ENCODE results near the gene ATRN.
"Not testable (repeated sequence)": the region's sequence is repeated elsewhere in the genome, so short reads cannot be mapped to it uniquely, and the experiment has no call there.

ATRN gene

GRCh38 chr20:3471397-3472021 lies 691 bp downstream of the ATRN start:
- DNase-seq = no peak

- no peak for DNase-seq
These were observed 1.3 kb downstream of the ATRN start for GRCh38 chr20:3472105-3472504.

- no peak for DNase-seq
These were observed 2.5 kb downstream of the ATRN start for GRCh38 chr20:3473324-3473723.

- peak in 1 of 2 experiments; percentile 18 for DNase-seq
These were observed 3.1 kb downstream of the ATRN start for GRCh38 chr20:3473944-3474343.

GRCh38 chr20:3477003-3477860 lies 6.4 kb downstream of the ATRN start:
- DNase-seq = not testable (repeated sequence)

GRCh38 chr20:3477861-3478544 lies 7.2 kb downstream of the ATRN start:
- no peak for DNase-seq

GRCh38 chr20:3479025-3479424 lies 8.2 kb downstream of the ATRN start:
- no peak for DNase-seq

GRCh38 chr20:3479759-3480615 lies 9.2 kb downstream of the ATRN start:
- no peak for DNase-seq

GRCh38 chr20:3483309-3483708 lies 12.5 kb downstream of the ATRN start:
- DNase-seq = no peak

GRCh38 chr20:3483784-3484183 lies 13.0 kb downstream of the ATRN start:
- DNase-seq = no peak

GRCh38 chr20:3485913-3486312 lies 15.1 kb downstream of the ATRN start:
- no peak for DNase-seq

- no peak for DNase-seq
These were observed 16.0 kb downstream of the ATRN start for GRCh38 chr20:3486850-3487249.

- DNase-seq = no peak
These were observed 21.9 kb downstream of the ATRN start for GRCh38 chr20:3492669-3493068.

GRCh38 chr20:3494218-3494617 lies 23.4 kb downstream of the ATRN start:
- DNase-seq = no peak

GRCh38 chr20:3502878-3503277 lies 32.1 kb downstream of the ATRN start:
- no peak for DNase-seq

- no peak for DNase-seq
These were observed 34.3 kb downstream of the ATRN start for GRCh38 chr20:3505148-3505547.

- DNase-seq = no peak
These were observed 38.2 kb downstream of the ATRN start for GRCh38 chr20:3509064-3509463.

- no peak for DNase-seq
These were observed 39.3 kb downstream of the ATRN start for GRCh38 chr20:3510110-3510509.

GRCh38 chr20:3512239-3512638 lies 41.4 kb downstream of the ATRN start:
- DNase-seq = not testable (repeated sequence)

GRCh38 chr20:3514012-3514642 lies 43.3 kb downstream of the ATRN start:
- no peak for DNase-seq

- no peak for DNase-seq
These were observed 44.8 kb downstream of the ATRN start for GRCh38 chr20:3515379-3516170.

Data from NCI-H2081 (cell line).